NCI-H2029 (cell line): ENCODE data around the gene ANKRD63.

Experiments
- DNase-seq: peaks from one replicate; lab custom pipeline; 2025; lab: John Stamatoyannopoulos, UW

The ANKRD63 gene

DNA sequence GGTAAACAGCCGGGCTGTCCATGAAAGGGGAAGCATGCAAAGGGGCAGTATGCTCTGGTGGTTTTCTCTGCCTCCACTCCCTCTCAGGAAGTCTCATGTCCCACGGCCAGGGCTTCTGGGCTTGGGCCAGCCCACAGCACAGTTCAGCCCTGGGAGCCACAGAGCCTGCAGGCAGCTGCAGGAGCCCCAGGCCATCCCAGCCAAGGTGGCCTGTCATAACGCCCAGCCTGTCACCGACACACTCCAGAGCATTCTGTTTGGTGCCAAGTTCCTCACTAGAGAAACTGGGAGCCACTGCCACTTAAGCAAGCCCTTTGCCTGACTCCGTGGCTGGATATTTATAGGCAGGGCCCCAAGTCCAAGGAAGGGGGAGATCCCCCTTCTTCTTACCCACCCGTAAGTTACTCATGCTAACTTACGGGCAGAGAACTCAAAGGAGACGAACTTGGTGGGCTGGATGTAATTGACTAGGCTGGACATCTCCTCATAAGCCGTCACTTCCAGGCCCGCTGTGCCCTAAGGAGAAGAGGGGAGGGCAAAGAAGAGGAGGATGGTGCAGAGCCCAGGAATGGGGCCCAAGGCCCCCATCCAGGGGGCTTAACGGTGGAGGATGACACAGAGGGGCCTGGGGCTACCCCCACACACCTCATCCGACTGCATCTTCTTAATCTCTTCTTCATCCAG, 13.2 kb upstream of the ANKRD63 start:
- DNase-seq = no peak

DNA sequence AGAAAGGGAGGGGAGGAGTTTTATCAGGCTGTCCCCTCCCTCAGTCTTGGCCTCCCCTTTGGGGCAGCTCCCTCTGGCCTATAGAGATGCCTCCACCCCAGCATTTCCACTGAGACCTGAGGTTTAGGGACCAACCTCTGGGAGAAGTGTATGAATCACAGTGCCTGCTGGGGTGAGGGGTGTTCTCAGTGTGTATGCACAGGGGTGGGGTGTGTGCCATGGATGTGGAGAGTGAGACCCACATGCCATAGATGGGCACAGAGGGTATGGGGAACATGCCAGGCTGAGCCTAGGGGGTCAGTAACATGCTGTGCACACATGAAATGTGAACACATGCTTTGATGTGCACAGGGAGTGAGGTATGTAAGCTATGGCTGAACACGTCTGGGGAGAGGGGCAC, 12.4 kb upstream of the ANKRD63 start:
- DNase-seq = no peak

DNA sequence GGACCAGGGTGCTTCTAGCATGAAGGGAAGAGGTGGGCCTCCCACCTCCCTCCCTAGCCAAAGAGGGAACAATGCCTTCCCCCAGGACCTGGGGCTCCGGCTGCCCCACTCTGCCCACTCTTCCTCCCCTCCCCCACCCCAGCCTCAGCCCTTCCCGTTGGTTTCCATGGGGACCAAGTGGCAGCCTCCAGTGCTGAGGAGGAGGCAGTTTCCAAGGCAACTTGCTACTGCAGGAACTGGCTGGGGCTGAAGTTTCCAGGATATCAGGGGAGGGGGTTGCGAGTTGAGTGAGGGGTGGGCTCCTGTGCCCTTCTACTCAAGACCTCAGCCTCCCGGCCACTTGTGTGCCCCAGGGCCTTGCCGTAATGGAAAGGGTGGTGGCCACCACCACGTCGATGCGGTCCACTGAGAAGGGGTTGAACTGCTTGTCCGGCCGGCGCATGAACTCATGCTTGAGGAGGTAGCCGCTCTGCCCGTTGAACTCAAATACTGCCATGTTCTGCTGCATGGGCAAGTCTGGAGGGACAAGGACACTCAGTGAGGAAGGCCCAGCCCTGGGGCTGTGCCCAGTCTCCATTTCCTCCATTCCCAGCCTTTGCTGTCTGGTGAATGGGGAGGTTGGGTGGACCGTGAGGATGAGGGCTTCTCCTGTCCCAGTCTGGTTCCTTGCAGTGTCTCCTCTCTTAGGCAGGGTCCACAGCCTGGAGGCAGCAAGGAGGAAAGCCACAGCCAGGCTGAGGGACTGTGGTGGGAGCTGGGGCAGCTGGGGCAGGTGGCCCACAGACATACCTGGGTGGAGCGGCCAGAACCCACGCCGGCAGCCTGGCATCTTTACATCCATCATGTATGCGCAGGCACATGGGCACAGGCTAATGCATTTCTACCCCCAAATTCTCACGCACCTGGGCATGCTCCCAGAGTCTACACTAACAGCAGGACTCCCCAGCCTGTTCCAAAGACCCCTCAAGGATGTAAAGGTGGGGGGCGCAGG, 11.3 kb upstream of the ANKRD63 start:
- no peak for DNase-seq

DNA sequence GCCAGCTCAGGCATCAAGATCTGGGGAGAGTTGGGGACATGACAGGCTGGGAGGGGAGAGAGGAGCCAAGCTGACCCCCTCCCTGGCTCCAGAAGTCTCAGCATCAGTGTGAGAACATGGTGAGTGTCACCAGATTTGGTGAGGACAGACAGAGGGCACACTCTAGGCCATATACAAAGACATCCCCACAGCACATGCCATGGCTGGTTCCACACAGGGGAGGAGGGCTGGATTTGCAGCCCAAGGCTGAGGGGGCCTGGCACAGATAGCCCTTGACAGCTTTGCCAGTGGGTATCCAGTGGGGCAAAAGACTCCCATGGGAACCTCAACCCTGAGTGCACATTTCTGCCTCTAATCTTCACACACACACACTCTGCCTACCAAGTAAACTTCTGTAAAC, 10.1 kb upstream of the ANKRD63 start:
- DNase-seq = no peak

DNA sequence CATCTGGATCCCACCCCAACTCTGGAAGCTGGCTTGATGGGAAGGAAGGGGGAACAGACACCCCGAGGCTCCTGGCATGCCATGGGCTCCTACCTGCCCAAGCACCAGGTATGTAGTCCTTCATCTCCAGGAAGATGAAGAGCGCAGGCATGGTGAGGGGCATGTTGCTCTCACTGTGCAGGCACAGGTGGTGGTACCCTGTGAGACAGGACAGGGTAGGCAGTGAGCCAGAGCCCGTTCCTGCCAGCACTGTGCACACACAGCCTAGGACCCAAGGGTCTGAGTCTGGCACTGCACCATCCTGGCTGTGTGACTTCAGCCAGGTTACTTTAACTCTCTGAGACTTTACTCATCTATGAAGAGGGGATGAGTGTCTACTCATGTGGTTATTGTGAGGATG, 9.4 kb upstream of the ANKRD63 start:
- DNase-seq = no peak

DNA sequence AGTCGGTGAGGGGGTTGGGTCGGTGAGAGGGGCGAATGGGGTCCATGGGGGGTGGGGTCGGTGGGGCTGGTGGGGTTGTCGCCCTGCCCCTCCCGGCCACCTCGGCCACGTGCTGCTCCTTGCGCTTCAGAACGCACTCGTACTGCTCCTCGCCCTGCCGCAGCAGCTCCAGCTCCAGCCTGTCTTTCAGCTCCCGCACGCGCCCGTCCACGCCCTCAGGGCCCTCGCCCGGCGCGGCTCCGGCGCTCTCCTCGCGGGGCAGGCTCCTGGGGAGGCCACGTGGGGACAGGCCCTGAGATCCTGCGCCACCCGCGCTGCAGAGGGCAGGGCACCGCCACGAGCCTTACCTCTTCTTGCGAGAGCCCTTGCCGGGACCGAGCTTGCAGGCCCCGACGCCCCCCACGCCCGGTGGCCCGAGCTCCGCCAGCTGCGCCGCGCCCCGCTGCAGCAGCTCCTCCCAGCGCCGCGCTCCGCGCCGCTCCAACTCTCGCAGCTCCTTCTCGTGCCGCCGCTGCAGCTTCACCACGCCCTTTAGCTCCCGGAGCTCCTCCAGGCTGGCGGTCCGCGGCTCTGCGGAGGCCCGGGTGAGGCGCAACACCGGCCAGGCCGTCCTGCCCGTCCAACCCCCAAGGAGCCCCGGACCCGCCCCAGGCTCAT, 8.2 kb upstream of the ANKRD63 start:
- no peak for DNase-seq

DNA sequence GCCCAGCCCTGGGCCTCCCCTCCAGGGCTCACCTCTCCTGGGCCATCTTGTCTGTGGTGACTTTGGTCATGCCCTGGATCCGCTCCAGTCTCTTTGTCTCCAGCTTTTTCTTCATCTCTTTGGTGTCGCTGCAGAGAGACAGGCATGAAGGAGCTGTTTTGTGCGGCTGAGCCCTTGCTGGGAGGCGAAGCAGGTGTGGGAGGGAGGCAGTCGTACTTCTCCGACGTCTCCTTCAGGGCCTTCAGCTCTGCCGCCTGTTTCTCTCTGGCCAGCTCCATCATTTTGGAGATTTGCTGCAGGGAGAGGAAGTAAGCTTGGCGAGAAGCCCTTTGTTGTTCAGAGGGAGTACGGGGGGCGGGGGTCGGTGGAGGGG, 7.7 kb upstream of the ANKRD63 start:
- no peak for DNase-seq

DNA sequence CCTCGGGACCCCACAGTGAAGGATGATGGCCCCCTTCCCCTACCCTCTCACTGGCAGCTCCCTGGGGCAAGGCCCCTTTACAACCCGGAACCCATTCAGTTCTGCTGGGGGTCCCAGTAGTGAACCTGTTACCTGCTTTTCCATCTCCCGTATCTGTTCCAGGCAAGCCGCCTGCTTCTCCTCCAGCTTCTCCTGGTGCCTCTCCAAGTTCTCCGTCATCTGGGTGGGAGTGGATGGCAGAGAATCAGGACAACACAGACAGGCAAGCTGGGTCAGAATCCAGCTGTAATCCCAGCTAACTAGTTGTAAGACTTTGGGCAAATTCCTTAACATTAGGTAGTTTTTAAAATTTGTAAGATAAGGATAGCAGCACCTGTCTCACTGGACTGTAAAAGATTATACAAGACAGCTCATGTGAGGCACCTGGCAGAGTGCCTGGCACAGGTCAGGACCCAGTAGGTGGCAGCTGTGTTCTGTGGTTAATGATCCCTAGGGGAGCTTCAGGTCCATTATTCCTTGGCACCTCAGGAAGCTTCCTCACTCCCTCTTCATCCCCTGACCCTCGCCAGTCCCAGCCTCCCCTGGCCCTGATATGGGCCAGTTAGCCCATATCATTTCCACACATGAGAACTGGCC, 6.4 kb upstream of the ANKRD63 start:
- DNase-seq = peak; percentile 25

DNA sequence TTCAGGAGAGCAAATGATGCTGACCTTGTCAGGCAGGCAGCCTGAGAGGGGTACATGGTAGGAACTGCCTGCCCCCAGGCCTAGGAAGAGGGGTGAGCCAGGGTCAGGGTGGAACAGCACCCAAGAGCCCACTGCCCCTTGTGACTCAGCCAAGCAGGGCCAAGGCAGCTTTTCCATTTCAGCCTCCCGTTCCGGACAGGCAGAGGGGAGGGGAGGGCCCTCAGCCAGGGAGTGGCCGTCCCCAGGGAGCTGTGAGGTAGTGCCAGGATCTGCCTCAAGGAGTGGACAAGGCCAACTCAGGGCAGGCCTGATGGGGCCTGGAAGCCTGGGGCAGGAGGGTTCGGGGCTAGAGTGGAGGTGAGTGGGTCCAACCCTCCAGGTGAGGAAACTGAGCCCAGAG, 5.1 kb upstream of the ANKRD63 start:
- DNase-seq = no peak

DNA sequence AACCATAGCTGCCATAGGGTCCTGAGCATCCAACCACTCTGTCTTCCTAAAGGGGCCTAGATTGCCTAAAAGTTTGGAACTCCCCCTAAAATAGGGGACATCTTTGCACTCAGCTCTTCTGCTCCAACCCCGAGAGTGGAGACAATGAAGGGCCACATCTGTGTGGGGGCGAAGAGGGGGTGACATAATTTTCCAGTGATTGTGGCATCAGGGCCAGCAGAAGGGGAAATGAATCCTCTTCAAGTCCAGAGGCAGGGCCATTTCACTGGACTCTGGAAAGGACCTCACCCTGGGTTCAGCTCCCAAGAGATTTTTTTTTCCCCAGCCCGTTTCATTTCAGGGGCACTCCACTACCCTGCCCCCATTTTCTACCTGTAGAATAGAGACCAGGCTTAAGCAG, 4.6 kb upstream of the ANKRD63 start:
- DNase-seq = no peak

DNA sequence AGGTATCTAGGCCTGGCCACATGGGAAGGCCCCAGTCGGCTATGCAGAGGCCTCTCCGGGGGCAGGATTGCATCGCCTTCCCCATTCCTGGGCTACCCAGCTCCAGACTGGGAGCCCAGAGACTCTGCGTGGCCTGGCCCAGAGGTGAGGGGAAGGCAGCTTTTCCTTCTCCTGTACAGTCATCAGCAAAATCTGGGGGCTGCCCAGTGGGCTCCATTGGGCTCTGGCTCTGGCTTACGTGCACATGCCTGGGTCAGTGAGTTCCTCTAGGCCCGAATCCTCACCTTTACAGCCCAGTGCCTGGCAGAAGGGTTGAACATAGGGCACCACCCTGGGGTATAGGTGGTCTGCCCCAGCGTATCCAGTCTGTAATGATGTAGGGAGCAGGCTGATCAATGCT, 3.9 kb upstream of the ANKRD63 start:
- no peak for DNase-seq

DNA sequence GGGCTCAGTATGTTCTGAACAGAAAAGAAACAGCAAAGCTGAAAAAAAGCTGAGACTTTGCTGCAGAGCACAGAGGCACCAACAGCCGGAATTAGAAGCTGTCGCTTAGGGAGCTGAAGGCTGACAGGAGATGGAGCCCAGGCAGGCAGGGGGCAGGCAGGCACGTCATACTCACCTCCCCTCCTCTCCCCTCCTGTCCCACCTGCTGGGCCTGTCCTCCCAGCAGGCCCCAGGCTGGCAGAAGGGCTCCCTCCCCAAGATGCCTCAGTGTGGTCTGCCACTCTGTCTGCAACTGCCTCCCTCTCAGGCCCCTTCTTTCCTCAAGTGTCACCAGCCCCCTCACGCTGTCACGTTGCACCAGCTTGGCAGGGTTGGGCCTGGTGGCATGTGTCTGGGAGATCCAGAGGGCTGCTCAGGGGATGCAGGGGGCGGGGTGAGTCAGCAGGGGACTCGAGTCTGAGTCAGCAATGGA, 3.2 kb upstream of the ANKRD63 start:
- no peak for DNase-seq

DNA sequence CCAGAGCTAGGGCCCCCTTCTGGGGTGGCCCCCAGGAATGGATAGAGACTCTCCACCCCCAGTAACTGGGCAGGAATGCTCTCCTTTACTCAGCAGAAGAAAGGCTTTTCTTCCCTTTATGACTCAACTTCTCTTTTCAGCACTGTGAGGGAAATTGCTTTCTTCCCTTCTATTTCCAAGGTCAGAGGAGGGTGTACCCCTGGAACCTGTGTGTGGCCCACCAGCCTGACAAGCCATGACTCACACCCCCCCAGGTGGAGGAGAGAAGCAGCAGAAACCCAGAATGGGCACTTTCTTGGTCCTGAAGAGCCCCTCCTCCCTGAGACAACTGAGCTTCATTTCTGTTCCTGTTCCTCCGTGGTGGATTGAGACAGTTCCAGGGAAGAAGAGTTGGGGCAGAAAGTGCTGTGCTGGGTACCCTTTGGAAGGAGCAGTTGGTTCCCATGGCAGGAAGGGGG, 2.7 kb upstream of the ANKRD63 start:
- no peak for DNase-seq

DNA sequence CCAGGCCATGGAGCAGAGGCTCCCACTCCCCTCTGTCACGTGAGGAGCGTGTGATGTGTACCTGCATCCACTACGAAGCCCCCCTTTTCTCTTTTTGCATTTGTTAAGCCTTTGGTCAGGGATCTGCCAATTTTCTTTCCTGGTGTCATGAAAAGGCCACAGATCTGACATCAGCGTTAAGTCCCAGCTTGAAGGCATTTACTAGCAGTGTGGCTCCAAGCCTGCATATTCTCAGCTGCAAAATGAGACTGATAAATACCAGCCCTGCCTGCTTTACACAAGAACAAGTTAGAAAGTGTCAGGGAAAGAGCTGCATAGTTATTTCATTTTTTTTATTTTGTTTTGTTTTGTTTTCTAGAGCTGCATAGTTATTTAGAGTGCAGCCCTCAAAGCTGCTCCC, 2.3 kb upstream of the ANKRD63 start:
- DNase-seq = no peak

DNA sequence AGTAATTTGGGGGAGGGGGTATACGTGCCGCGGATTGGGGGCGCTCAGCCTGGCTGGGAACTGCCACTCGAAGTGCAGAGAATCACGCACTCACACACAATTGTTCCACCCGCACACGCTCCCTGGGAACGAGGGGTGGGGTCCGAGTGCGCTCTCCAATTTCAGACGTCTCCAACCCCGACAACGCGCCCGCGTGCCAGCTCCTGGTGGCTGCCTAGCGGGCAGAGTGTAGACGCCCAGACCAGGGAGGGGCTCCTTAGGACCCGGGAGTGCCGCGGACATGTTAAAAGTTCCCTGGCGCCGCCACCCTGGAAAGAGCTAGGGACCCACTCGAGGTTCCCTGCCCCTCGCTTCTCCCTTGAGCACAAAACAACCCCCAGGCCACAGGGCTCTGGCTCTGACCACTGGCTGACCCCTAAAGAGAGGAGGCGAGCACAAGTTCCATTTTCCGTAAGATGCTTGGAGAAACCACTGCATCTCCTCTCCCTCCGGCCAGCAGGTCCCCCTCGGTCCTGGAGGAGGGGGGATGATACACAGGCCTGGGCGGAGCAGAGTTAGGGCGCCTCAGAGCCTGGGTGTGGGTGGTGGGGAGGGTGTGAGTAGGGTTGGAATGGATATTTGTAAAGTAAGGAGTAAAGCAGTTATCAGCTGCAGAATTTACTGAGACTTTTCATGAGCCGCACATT, 894 bp upstream of the ANKRD63 start:
- DNase-seq = no peak

DNA sequence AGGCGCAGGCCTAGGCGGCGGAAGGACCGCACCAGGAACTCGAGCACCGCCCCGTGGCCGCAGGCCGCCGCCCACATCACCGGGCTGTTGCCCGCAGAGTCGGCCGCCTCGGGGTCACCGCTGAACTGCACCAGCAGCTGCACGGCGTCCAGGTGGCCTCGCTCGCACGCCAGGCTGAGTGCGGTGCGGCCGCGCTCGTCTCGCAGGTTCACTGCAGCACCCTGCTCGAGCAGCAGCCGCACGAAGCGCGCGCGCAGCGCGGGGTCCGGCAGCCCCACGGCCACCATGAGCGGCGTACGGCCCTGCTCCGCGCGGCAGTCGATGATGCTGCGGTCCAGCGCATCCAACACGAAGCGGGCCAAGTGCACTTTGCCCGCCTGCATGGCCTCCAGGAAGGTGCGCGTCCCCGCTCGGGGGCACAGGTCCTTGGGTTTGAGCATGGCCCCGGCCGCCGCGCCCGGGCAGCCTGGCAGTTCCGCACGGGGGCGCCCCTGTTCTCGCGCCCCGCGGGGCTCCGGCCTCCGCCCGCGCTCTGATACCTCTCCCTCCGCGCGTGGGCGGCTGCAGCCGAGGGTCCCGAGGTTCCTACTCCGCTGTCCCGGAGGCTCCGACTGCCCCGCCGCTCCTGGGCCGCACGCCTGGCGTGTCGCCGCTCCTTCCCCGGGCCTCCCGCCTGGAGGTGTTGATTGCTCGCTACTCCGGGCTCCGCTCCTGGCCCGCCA, 556 bp downstream of the ANKRD63 start:
- DNase-seq = no peak

DNA sequence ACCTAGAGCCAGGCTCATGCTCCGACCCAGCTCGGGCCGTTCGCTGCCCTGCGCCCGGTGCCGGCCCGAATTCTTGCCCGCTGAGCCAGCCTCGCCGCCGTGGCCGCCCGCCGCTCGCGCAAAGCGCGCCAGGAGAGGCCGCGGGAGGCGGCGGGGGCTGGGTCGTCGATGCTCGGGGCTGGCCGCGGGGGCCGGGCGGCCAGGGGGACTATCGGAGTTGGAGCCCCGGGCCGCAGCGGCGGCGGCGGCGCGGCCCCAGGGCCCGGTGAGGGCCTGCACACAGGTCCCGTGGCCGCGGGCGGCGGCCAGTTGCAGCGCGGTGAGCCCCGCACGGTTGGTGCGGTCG, 1.1 kb downstream of the ANKRD63 start:
- no peak for DNase-seq

DNA sequence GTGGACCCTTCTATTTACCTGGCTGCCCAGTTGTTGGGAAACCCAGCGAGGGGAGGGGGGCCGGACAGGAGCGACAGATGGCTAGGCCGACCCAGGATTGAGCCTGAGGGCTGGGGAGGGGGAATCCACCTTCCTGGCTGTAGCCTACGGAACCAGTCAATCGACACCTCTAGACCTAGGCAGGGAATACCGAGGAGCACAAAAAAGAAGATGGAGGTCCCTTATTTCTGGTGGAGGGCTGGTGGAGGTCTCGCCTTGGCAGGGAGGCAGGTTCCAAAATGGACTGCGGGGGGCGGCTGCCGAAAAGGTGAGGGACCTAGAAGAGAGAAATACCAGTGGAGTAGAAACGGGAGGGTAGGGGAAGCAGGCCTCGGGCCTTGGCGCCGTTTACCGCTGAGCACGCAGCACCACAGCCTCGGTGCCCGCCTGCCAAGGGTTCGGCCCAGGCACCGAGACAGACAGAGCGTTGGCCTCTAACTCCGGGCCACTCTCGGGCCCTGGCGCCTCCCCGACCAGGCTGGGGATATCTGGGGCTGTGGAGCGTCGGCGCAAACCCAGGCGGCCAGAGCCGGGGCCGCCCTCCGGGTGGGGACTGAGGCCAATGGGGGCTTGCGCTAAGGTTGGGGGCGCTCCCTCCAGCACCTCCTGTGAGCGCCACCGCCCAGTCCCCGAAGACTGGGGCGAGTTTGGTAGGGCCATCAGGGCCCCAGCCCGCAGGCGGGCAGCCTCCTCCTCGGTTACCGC, 1.6 kb downstream of the ANKRD63 start:
- no peak for DNase-seq

DNA sequence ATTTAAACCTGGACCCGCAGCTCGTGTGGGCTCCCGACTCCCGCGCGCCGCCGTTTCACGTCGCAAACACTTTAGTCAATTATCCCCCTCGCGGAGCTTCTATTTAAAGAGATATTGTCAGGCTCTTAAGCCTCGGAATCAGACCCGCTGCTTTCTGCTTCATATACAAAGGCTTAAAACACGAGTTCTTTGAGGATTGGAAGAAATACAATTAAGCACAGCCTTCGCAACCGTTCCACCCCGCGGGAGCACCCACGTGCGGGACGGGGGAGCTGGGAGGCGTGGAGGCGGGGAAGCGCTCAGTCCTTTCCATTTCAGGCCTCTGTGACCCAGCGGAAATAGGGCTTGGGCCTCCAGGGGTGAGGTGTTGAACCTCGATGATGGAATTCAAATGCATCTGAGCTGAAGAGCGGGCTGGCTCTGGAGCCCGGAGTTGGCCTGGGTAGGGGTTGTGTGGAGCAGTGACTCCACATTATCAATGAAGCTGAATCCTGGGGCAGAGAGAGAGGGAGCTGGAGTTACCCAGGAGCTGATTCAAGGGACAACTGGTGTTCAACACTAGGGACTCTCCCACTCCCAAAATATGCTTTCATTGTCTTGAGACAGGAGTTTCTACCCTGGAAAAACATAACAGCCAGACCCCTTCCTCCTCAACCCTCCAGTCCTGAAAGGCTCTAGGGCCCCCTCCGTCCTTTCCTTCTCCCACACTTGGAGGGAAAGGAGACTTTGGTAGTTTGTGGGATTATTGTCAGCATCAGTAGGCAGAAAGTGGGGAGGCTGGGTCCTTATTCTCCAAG, 2.4 kb downstream of the ANKRD63 start:
- no peak for DNase-seq
